HG03378 (cell line): ENCODE results near the gene NDUFAF4.

ENCODE experiments used
- ATAC-seq: cut with Tn5 transposase; IDR thresholded peaks from one replicate; pipeline ENCODE4 v1.9.1; 2021; ENCODE audit warnings: mild to moderate bottlenecking, moderate library complexity; ENCODE audit not compliant: unreplicated experiment

NDUFAF4 gene

GRCh38 chr6:96897396-96898240 lies at the start of gene NDUFAF4:
Gene NDUFAF4, minus strand, starts transcription at chr6:96897891. Its CDS starts 90 bp downstream, at chr6:96897801.
- ATAC-seq, result peak; percentile 83

- ATAC-seq, result peak; percentile 98
Observed at GRCh38 chr6:96947055-96947454, 49.4 kb upstream of the NDUFAF4 start.

GRCh38 chr6:96943555-96944215 lies 46.0 kb upstream of the NDUFAF4 start:
- ATAC-seq, result no peak

- no peak for ATAC-seq
Observed at GRCh38 chr6:96942676-96943075, 45.0 kb upstream of the NDUFAF4 start.

GRCh38 chr6:96940322-96940721 lies 42.6 kb upstream of the NDUFAF4 start:
- ATAC-seq, result no peak

- no peak for ATAC-seq
Observed at GRCh38 chr6:96939007-96939805, 41.5 kb upstream of the NDUFAF4 start.

- ATAC-seq, result no peak
Observed at GRCh38 chr6:96934087-96934486, 36.4 kb upstream of the NDUFAF4 start.

- ATAC-seq, result no peak
Observed at GRCh38 chr6:96931198-96931597, 33.5 kb upstream of the NDUFAF4 start.

- ATAC-seq, result no peak
Observed at GRCh38 chr6:96929741-96930140, 32.0 kb upstream of the NDUFAF4 start.

GRCh38 chr6:96927660-96928059 lies 30.0 kb upstream of the NDUFAF4 start:
- ATAC-seq, result no peak

GRCh38 chr6:96926425-96926824 lies 28.7 kb upstream of the NDUFAF4 start:
- ATAC-seq, result no peak

- no peak for ATAC-seq
Observed at GRCh38 chr6:96925290-96925687, 27.6 kb upstream of the NDUFAF4 start.

GRCh38 chr6:96923871-96924493 lies 26.3 kb upstream of the NDUFAF4 start:
- peak; percentile 62 for ATAC-seq

GRCh38 chr6:96923400-96923799 lies 25.7 kb upstream of the NDUFAF4 start:
- no peak for ATAC-seq

- no peak for ATAC-seq
Observed at GRCh38 chr6:96917098-96917497, 19.4 kb upstream of the NDUFAF4 start.

- ATAC-seq, result no peak
Observed at GRCh38 chr6:96913621-96914020, 15.9 kb upstream of the NDUFAF4 start.

- no peak for ATAC-seq
Observed at GRCh38 chr6:96911751-96912150, 14.1 kb upstream of the NDUFAF4 start.

- no peak for ATAC-seq
Observed at GRCh38 chr6:96911171-96911570, 13.5 kb upstream of the NDUFAF4 start.

GRCh38 chr6:96909811-96910210 lies 12.1 kb upstream of the NDUFAF4 start:
- ATAC-seq, result no peak

GRCh38 chr6:96907498-96907897 lies 9.8 kb upstream of the NDUFAF4 start:
- ATAC-seq, result peak; percentile 97

- no peak for ATAC-seq
Observed at GRCh38 chr6:96900873-96901272, 3.2 kb upstream of the NDUFAF4 start.
